Right renal cortex interstitium (tissue), 3 donors: Measurements from ENCODE around the gene EPHA5. TPM values are rescaled to one million over a fixed set of nuclear protein-coding genes. Genes with fewer than 3 reads are reported as not detected.

Experiments used
- DNase-seq, 3 donors: peaks; one replicate each; pipeline ENCODE4 v3.0.0-alpha.2; 2013; ENCODE audit warnings: low read depth in 3 of 3, low spot score in 2 of 3
- polyA plus RNA-seq, 3 donors: library from polyadenylated mRNA; unstranded; fragments of 120-200 nt; gene quantifications; one replicate each; pipeline ENCODE4 v1.2.1, GENCODE V29; 2013; ENCODE audit not compliant: insufficient read length in 3 of 3

The EPHA5 gene
- polyA plus RNA-seq, 3 donors: 0.34 to 0.57 (median 0.46) TPM

DNA sequence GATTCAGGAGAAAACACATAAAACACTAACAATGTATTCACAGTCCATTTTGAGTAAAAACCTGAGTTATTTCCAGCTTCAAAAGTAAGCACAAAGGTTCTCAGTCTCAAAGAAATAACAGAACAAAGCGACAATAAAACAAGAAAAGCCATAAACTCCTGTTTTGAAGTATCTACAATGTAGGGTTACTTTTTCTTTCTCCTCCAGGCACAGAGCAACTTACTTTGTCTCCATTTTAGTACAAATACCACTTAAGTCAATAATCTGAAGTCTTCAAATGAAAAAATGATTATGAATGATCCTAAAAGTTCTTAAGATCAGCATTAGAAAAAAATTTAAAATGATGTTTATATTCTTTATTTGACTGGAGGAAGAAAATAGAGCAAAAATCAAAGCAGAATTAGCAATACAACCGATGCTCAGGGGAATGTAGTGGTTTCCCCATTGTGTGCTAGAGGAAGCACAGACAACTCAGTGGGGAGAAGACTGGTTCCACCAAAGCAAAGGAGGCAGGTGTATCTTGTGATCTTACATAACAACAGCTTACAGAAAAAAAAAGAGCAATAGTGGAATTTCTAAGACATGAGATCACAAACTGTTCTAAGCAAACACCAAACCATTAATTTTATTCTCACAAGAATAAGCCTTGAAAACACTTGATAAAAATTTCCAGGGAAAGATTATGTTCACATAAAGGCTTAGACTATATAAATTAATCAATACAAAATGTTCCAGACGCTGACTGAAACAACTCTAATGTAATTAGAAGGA lies 35.1 kb downstream of the EPHA5 start:
- no peak for DNase-seq

DNA sequence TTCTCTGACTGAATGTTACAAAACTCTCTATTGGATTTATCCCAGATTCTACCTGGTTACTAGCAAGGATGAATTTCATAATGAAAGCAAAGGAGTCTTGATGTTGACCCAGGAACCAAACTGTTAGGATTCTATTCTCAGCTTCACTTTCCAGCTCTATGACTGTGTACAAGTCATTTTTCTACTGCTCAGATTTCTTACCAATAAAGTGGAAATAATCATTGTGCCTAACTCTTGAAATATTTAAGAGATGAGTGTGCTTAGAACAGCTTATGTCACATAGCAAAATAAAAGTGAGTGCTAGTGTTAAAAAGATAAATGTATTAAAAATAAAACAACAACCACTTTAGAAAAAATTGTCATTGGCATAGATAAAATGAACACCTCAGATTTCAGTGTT lies 45.6 kb downstream of the EPHA5 start:
- no peak for DNase-seq

DNA sequence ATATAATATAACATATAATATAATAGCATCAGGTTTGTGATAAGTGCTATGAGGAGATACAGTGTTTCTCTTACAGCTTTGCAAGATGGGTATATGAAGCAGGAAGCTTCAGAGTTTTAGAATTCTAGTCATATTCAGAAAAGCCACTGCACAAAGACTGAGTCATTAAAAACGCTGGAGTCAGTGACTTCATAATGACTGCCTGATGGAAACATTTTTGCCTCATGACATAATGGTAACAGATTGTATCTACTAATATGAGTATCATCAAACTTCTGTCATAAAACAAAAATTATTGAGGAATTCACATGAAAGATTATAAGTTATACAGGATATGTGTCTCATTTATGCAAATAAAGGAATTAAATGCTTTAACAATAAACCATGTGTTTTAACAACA lies 46.8 kb downstream of the EPHA5 start:
- no peak for DNase-seq

GRCh38 chr4:65617416-65617815 lies 52.9 kb downstream of the EPHA5 start:
- no peak for DNase-seq

DNA sequence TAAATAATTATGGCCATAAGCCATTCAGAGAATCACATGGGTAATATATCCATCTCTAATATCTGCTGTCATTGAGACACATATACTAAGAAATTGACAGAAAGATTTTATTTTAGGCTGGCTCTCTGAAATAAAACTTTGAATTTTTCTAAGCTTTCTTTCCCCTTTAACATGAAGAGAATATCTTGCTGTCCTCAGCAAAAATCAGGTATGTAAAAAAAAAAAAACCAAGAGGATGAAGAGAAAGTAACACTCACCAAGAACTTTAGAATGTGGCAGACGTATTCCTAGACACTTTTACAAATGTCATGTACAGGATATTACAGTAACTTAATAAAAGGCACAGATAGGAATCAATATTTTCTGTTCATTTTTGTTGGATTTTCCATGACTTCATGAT lies 65.8 kb downstream of the EPHA5 start:
- DNase-seq: no peak

GRCh38 chr4:65600656-65601055 lies 69.6 kb downstream of the EPHA5 start:
- peak in 1 of 3 donors; percentile 19 for DNase-seq

DNA sequence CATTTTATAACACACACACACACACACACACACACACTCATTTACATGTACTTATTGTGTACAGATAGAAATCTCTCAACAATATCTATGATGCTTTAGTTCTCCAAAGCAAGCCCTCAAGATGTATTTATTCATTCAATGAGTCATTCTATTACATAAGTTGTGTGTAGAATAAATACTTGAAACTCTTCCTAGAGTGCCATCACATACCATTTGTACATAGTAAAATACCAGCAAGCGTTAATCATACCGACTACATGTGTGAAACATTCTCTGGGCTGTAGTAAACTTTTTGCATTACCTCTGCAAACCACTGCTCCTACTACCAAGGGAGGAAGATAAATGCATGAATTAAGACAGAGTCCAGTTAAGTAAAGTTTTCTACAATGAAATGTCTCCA lies 70.9 kb downstream of the EPHA5 start:
- DNase-seq: no peak

- DNase-seq: no peak
These were observed 72.6 kb downstream of the EPHA5 start for GRCh38 chr4:65597697-65598096.

DNA sequence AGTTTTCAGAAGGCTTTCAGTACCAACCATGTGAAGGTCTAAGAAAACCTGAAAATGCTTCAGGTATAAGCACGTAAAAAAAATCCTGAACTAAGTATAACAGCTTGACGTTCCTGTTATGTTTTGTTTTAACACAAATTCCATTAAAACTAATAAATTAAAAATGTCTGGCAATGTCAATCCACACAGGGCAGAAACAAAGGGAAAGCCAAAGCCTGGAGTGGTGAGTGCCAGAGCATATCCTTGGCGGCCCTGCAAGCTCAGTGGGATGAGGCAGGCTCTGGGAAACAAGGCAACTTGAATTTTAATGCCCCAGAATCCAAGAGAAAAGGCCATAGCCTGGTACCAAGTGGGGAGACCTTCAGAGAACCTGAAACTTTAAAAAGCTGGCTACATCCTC lies 78.2 kb downstream of the EPHA5 start:
- DNase-seq: no peak

GRCh38 chr4:65589921-65590320 lies 80.4 kb downstream of the EPHA5 start:
- no peak for DNase-seq

GRCh38 chr4:65589331-65589730 lies 81.0 kb downstream of the EPHA5 start:
- no peak for DNase-seq

GRCh38 chr4:65580551-65580950 lies 89.7 kb downstream of the EPHA5 start:
- DNase-seq: no peak

DNA sequence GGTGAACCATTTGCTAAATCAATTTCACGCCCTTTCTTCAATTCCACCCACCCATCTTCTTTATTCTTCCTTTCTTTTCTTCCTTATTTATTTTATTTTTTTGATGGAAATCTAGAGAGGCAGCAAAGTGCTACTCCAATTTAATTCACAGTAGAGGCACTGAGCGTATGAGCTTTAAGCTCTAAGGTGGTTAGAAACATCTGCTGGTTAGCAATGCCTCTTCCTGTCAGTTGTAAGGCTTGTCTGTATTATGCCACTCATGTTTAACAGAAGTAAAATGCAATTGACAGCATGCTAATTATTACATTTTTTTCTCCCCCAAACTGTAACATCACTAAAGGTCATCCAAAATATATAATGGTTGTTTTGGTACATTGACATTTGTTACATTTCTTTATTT lies 103.8 kb downstream of the EPHA5 start:
- DNase-seq: no peak

- no peak for DNase-seq
These were observed 109.1 kb downstream of the EPHA5 start for GRCh38 chr4:65561164-65561563.

DNA sequence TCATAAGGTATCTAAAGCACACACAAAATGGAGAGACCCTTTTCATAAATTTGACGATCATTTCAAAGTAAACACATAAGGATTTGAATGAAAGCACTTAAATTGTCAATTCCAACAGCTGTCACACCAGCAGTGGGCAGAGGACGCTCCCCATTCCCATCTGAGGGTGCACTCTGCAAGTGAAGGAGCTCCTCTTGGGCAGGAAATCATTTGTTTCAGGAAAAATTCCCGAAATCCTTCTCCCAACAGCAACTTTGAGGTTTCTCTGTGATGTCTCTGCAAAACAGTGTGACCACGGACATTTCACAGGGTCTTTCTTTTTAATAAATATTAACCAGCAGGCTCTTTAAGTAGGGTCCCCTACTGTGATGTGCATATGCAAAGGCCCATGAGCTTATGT lies 111.0 kb downstream of the EPHA5 start:
- no peak for DNase-seq

GRCh38 chr4:65552057-65552456 lies 118.2 kb downstream of the EPHA5 start:
- no peak for DNase-seq

DNA sequence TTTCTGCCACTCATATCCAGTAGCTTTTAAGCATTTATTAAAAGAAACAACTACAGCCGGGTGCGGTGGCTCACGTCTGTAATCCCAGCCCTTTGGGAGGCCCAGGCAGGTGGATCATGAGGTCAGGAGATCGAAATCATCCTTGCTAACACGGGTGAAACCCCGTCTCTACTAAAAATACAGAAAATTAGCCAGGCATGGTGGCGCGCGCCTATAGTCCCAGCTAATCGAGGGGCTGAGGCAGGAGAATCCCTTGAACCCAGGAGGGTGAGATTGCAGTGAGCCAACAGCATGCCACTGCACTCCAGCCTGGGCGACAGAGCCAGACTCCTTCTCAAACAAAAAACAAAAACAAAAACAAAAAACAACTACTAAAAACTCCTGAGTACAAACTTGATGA lies 119.8 kb downstream of the EPHA5 start:
- no peak for DNase-seq

DNA sequence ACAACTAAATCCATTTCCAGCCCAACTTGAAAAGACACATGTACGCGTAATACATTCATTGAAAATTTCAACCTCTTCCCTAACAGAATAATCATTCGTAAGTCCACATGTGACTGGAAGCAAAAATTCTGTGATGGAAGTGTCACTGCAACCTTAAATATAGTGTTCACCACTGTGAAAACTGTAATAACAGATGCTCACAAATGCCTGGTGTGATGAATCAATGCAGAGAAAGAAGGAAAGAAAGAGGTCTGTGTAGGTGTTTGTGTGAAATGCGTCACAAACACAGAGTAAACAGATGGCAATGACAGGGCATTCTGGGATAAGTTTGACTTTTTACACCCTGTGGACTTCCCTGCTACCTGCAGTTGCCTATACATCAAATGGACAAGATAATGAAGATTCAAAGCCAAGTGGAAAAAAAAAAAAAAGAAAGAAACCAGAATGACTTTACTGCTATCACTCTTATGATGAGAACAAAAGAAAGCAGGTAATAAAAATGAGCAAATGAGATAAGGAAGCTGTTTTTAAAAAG lies 123.3 kb downstream of the EPHA5 start:
- no peak for DNase-seq

DNA sequence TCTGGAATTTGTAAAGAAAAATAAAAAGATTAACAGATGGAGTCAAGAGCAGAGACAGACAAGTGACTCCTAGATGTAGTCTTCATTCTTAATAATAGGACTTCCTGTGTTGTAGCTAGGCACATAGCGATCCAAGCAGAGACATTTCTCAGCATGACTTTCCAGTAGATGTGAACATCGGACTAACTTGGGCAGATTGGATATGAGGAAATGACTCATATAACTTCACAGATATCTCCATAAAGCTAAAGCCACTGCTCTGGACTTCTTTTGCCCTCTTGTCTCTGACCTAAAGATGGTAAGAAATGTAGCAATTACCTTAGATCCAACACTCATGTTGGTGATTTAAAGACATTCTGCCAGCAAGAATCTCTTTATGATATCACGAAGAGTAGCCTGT lies 131.7 kb downstream of the EPHA5 start:
- no peak for DNase-seq

GRCh38 chr4:65535113-65535512 lies 135.2 kb downstream of the EPHA5 start:
- no peak for DNase-seq

DNA sequence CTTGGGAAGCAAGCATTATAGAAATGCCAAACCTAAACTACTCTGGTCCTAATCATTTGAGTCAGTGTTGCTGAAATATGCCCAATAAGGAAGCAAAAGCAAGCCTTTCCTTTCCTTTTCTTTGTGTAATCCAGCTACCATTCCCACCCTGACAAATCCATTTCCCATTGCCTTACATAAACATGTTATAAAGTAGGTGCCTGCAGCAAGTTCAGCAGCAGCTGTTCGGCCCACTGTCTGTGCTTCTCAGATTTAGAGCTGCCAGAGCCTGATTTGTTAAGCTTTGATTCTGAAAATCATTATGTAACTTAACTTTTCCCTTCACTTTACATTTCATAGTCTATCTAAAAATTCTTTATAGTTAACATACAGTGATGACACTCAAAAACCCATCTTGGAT lies 148.6 kb downstream of the EPHA5 start:
- DNase-seq: no peak

- DNase-seq: no peak
These were observed 154.6 kb downstream of the EPHA5 start for GRCh38 chr4:65515646-65516045.

DNA sequence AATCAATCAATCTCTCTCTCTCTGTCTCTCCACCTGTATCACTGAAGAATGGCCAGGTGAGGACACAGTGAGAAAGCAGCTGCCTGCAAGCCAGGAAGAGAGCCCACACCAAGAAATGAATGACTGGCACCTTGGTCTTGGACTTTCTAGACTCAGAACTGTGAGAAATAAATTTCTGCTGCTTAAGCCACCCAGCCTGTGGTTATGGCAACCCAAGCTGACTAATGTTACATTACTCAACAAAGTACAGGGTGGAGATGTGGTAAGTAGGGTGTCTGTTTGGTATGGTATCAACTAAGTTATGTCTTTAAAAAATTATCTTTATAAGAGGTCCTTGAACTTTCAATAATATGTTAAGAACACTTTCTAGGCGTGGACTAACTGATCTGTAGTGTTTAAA lies 159.3 kb downstream of the EPHA5 start:
- DNase-seq: no peak
